HG03432 (cell line): Measurements from ENCODE around the gene PPARD.
A peak's percentile ranks its signal among the peaks of the same experiment; 100 is the strongest.

Experiments used
- ATAC-seq: cut with Tn5 transposase; IDR thresholded peaks from one replicate; pipeline ENCODE4 v1.9.1; 2021; ENCODE audit warnings: mild to moderate bottlenecking, moderate library complexity; ENCODE audit not compliant: unreplicated experiment

Gene PPARD

DNA sequence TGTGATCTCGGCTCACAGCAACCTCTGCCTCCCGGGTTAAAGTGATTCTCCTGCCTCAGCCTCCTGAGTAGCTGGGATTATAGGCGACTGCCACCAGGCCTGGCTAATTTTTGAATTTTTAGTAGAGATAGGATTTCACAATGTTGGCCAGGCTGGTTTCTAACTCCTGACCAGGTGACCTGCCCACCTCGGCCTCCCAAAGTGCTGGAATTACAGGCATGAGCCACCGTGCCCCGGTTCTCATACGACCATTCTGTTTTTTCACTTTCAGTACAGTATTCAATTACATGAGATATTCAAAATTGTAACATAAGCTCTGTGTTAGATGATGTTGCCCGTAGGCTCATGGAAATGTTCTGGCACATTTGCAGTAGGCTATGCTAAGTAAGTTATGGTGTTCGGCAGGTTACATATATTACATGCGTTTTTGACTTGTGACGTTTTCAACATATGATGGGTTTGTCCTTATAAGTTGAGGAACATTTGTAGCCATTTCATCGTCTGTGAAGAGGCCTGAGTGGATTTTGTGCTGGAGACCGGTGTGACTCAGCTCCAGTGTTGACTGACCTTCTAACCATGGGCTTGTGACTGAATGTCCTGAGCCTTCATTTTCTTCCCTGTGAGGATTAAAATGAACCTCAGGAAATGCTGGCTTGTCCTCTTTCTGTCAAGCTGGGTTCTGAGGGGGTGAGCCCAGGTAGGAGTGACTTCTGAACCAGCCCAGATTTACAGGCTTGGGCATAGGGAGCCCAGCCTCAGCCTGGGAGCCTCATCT, 12.2 kb downstream of the PPARD start:
- no peak for ATAC-seq

DNA sequence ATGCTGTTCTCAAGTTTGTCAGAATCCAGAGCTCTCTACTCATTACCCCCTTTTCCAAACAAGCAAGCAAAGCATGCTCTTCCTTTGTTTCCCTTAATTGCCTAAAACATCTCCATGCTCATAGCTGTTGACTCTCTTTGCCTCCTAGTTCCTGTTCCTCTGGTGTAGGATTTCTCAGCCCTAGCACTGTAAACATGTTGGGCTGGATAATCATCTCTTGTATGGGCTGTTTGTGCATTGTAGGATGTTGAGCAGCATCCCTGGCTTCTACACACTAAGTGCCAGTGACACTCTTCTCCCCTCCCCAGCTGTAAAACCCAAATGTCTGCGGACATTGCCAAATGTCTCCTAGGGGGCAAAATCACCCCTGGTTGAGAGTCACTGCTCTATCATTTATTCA, 14.0 kb downstream of the PPARD start:
- no peak for ATAC-seq

DNA sequence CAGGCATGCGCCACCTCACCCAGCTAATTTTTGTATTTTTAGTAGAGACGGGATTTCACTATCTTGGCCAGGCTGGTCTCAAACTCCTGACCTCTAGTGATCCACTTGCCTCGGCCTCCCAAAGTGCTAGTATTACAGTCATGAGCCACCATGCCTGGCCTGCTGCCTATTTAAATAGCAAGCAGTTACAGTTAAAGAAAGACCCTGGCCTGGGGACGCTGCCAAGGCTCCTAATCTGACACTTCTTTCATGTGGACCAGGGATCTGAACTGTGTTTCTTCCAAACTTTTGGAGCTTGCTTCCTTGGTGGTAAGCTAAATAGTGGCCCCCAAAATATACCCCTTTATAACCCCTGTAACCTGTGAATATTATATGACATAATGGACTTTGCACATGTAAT, 15.3 kb downstream of the PPARD start:
- ATAC-seq: no peak

DNA sequence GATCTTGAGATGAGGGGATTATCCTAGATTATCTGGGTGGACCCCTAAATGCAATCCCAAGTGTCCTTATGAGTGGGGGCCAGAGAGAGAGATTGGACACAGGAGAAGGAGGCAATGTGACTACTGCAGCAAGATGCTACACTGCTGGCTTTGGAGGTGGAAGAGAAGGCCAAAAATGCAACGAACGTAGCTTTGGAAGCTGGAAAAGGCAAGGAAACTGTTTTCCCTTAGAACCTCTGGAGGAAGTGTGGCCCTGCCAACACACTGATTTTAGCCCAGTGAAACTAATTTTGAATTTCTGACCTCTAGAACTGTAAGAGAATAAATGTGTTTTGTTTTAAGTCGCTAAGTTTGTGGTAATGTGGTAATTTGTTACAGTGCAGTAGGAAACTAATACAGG, 15.7 kb downstream of the PPARD start:
- ATAC-seq: no peak

DNA sequence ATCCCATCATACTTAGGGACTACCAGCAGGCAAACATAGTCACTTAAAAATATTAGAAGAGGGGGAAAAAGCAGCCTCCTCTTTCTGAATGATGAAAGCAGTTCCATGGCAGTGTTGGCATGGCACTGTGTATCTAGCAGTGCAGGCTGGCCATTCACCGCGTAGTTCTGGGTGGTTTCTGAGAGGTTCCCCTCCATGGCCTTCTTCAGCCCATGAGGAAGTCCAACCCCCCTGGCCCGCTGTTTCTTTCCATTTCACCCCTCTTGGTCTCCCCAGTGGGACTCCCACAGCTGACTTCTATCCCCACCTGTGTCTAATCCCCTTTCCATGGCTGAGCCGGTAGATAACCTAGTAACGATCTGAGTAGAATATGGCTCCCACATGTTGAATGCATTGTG, 17.0 kb downstream of the PPARD start:
- ATAC-seq: no peak

DNA sequence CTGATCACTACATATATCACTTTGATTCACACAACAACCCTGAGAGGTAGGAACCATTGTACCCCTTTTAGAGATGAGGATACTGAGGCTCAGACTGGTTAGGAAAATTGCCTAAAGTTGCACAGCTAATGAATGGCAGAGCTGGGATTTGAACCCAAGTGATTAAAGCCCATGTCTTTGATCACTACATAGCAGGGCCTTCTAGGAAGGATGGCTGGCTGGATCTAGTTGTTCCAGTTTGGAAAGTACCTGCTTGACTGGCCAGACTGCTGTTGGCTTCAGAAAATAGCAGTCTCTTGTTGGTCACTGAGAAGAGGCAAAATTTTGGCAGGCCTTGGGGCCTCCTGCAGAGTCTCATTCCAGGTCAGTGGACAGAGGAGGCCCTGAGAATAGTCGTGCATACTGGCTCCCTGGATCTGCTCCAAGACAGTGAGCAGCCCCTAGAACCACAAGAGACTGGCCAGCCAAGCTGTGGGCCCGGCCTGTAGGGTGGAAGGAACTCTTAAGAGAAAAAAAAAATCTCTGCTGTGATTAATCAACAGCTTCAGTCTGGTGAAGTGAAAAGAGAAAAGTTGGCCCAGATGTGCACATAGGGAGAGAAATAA, 17.5 kb downstream of the PPARD start:
- ATAC-seq: no peak

DNA sequence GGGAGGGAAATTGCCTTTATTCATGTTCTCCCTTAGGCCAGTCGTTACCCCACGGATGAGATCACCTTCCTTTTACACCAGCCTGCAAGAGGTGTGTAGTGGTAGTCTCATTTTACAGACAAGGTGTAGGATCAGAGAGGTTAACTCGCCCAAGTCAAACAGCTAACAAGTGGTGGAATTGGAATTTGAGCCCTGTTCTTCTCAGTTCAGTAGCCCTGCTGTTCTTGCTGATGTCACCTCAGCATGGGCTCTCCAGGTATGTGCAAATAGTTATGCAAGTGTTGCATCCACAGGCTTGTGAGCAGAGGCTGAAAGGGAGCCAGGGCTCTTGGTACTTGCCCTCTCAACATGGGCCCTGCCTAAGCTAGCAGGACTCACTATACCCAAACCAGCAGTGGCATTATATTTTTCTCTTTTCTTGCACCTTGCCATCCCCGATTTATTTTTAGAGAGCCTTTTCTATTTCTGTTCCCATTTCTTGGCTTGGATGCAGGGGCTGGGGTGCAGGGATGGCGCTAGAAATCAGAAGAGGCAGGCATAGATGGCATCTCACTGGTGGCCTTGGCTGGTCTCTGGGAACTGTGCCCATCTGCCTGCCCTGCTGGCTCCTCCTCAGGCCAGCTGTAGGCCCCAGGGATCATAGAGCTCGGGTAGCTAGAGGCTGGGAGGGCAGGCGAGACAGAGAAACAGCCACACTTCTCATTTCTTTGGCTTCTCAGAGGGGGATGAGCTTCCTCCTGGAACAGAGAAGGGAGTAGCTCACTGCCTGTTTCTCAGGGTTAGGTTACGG, 18.2 kb downstream of the PPARD start:
- ATAC-seq: no peak

DNA sequence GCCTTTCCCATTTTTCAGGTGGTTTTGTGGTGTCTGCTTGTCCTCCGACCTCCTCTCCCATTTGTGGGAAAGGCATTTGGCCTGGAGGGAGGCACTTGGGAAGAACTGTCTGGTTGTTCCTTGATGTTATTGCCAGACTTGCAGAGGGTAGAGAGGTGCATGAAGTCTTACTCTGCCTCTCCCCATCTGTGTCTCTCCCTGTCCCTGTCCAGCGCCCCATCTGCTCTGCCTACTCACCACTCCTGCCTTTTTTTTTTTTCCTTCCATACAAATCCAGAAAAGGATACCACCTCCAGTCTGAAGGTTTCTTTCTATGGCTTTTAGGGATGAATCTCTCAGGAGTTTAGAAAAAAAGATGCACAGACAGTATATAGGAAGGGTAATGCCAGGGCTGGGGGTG, 19.8 kb downstream of the PPARD start:
- ATAC-seq: no peak

DNA sequence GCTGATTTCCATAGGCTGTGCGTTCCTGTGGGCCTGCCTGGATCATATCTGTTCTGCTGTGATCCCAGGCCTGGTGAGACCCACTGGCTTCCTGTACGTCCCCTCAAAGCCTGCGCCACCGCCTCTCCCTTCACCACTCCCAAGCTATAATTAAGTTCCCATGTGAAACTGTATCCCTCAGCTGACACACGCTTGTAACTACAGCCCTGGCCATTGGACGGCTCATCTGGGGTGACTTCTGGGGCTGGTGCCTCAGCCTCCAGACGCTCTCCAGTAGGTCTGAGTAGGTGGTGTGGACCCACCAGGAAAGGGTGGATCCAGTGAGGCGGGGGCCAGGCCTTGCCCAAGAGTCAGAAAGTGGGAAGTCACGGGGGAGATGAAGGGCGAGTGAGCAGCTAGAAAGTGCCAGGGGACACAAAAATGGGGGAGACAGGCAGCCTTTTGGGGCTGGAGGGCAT, 21.0 kb downstream of the PPARD start:
- ATAC-seq: no peak

DNA sequence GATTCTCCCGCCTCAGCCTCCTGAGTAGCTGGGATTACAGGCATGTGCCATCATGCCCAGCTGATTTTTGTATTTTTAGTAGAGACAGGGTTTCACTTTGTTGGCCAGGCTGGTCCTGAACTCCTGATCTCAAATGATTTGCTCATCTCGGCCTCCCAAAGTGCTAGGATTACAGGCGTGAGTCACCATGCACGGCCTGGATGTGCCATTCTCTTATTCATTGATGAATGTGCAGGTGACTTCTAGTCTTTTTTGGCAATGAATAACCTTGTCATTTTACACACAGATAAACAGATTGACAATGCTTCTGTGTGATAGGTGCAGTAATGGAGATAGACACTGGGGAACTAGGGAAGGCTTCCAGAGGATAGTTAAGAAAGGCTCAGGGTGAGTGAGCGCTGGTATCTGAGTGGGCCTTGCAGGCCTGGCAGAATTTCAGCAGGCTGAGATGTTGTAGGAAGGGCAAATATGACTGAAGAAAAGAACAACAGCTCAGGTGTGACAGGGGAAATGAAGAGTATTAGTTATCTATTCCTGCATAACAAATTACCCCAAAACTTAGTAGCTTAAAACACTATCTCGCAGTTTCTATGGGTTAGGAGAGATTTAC, 23.3 kb downstream of the PPARD start:
- ATAC-seq: no peak

DNA sequence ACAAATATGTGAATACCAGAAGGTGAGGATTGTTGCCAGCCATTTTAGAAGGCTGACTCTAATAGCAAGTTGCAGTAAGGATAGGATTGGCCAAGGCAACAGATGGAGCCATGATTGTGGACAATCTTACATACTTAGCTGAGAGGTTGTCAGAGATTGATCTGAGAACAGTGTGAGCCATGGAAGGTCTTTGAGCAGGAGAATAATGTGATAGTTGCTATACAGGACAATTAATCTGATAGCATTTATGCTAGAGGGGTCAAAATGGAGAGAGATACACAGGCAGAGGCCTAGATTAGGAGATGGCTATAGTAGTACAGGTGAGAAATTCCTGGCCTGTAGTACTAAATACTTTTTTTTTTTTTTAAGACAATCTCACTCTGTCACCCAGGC, 23.8 kb downstream of the PPARD start:
- no peak for ATAC-seq

DNA sequence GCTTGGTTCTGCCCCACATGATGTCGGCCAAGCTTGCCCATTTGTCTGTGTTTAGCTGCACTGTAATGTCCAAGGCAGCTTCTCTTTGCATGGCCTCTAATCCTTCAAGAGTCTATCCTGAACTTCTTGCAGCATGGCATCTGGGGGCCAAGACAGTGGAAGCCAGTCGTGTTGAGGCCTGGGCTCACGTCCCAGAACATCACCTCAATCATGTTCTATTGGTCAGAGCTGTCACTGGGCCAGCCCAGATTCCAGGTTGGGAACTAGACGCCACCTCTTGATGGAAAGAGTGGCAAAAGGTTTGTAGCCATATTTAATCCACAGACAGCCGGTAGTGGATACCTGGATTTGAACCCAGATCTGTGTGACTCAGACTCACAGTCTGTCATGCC, 25.3 kb downstream of the PPARD start:
- ATAC-seq: no peak

DNA sequence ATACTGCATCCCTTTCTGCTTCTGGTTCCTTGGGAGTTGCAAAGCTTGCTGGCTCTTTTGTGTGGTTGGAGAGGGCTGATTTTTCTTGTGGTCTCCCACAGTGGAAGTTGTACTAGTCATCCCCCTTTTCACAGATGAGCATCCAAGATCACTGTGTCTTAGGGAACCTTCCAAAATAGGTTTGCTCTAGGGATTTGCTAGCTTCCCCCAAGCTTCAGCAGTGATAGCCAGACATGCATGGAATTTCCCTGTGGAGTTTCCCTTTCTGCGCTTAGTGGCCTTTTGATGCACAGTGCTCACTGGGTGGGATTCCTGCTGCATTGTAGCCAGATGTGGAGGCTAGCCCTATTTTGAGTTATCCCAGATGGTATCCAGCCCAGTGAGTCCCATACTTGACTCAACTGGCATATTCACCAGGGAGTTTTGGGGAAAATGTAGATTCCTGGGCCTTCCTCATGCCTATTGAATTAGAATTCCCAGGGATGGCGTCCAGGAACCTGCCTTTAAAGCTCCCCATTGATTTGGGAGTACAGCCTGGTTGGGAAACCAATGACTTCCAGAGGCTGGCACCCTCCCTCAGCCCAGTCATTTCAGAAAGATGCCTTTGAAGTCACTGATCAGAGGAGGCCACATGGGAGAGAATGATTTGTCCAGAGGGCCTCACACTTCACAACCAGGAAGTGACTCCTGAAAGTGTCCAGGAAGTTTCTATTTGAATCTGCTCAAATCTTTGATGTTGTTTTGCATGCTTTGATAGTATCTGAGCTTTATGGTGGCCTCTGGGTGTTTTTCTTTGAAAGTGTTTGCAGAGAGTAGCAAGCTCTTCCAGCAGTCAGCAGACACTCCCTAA, 25.9 kb downstream of the PPARD start:
- no peak for ATAC-seq

DNA sequence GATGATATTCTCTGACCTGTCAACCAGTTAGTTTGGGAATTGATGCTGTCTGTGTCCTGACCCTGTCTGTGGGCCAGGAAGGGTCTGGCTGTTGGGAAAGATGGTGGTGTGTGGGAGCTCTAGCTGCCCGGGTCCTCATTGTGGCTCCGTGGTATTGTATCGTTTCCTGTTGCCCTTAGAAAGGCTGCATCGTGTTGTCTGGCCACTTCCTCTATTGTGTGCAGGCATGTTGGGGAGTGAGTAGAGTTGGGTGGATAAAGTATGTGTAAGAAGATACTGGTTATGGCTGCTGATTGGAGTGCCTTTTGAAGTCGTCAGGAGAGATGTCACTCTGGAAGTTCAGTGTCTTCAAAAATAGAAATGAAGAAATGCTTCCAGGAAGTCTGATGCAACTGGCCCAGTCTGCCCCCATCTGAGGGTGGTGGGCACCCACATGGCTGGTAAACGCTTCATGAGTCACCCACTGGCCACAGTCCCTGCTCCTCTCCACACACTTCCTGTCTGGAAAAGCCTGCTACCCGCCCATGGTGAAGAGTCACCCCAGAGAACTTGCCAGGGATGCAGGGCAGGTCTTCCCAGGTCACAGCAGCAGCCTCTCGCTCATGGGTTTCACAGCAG, 27.9 kb downstream of the PPARD start:
- ATAC-seq: peak; percentile 55

DNA sequence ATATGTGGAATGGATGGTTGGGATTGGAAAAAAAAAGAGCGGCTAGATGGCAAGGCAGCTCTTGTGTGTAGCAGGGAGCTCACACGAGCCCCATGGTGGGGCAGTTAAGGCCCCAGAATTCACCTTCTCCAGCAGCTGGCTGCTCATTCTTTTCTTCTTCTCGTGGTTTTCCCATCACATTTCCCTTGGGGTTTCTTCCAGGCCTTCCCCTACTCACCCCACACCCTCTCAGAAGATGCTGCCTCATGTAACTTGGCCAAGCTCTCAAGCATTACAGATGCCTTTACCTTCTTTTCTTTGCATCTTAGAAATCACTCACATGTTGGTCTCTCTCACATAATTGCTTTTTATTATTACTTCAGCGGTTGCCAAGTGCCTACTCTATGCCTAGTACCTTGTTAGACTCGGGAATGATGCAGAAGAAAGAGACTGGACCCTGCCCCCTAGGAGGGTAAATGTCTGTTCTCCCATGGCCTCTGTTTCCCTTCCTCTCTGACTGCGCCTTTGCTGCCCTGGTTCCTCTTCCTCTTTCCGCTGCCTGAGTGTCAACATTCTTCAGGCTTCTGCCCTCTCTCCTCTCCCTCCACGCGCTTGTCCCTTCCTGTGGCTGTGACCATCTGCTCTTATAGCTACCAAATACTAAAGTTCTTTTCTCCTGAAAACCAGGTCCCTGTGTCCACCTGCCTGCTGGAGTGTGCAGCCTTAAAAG, 28.6 kb downstream of the PPARD start:
- ATAC-seq: peak; percentile 38

DNA sequence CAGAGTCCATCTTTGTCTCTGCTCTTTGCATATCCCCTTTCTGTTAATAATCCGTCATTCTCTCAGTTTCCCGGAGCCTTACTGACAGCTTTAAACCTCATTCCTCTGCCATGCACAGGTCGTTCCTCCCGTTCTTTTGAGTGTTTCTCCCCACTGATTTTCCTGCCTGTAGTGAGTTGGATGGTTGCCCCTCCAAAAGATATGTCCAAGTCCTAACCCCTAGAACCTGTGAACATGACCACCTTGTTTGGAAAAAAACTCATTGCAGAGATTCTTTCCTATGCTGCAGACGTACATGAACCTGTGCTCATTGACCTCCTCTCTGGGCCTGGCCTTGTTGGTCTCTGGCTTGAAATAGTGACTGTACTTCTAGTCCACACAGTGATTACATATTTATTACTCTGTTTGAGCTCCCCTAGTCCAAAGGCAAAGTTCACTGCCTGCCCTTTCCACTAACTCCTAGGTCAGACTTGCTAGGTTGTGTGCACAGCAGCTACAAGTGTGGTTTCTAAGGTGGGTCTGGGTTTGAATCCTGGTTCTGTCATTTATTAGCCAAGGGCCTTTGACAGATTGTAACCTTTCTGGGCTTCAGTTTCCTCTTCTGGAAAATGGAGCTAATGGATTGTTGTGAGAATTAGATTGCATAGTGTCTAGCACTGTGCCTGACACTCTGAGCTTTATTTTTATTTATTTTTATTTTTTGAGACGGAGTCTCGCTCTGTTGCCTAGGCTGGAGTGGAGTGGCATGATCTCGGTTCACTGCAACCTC, 29.3 kb downstream of the PPARD start:
- ATAC-seq: no peak

DNA sequence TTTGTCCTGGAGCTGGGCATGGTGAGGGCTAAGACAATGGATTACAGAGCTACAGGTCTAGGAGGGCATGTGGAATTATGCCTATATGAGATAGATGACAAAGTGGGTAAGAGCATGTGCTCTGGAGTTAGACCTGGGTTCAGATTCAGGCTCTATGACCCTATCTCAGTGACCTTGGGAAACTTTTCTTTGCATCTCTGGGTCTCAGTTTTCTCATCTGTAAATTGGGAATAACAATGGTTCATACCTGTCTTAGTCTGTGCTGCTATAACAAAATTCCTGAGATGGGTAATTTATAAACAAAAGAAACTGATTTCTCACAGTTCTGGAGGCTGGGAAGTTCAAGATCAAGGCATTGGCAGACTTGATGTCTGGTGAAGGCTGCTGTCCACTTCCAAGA, 30.3 kb downstream of the PPARD start:
- ATAC-seq: no peak

DNA sequence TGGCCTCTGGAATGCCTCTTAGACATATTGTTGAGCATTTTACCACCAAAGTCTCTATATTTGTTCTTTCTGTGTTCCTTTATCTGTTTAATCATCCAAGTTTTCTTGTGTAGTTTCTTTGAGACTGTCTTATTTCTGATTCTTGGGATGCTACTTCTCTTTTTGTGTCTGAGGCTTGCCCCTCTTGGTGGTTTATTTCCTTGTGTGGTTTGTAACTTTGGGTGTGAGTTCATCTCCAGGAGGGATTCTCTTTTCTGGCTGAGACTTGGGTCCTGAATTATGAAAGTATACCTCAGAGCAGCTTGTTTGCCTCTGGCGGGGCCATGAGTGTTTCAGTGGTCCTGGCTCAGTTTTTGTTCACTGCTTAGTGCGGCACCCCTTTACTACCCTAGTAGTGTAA, 33.9 kb downstream of the PPARD start:
- ATAC-seq: no peak

DNA sequence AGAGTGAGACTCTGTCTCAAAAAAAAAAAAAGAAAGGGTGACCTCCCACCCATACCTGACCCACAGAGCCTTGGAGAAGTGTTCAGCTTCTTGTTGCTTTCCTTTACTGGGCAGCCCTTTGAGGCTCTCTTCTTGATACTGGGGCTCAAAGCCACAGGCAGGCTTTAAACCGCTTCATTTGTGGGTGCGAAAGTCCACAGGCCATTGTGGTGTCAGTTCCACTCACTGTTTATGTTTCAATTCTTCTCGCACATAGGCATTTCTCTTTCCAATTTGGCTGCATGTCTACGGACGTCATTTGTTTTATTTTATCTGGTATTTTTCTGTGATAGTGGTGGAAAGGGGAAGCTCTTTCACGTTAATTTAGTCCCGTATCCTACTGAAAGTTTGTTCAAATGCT, 34.6 kb downstream of the PPARD start:
- ATAC-seq: no peak
